Measurements from ENCODE around the gene PAXIP1. TPM values are rescaled to one million over a fixed set of nuclear protein-coding genes. Genes with fewer than 3 reads are reported as not detected.
A peak's percentile ranks its signal among the peaks of the same experiment; 100 is the strongest.

The PAXIP1 gene
- total and polyA plus RNA-seq, 9 donors = 7.9 to 14.9 (median 10.3) TPM

- no peaks in the 10 kb centered on the region for H3K9me3 ChIP-seq
- no peaks in the 10 kb centered on the region for H3K4me1 ChIP-seq (ENCODE audit: insufficient read depth)
- no peaks in the 10 kb centered on the region for H3K27me3 ChIP-seq
- no peak overlapping the region for H3K27ac ChIP-seq
- H3K4me3 ChIP-seq = no peak overlapping the region
- intact Hi-C loops (cut with DNase I) = loop anchor here in 2 of 4 donors (5.0 to 10.0 kb wide), 2 partner anchors 420 to 858 kb away; no protein-coding TSS in a partner anchor
- TF ChIP-seq, protein P1, sequence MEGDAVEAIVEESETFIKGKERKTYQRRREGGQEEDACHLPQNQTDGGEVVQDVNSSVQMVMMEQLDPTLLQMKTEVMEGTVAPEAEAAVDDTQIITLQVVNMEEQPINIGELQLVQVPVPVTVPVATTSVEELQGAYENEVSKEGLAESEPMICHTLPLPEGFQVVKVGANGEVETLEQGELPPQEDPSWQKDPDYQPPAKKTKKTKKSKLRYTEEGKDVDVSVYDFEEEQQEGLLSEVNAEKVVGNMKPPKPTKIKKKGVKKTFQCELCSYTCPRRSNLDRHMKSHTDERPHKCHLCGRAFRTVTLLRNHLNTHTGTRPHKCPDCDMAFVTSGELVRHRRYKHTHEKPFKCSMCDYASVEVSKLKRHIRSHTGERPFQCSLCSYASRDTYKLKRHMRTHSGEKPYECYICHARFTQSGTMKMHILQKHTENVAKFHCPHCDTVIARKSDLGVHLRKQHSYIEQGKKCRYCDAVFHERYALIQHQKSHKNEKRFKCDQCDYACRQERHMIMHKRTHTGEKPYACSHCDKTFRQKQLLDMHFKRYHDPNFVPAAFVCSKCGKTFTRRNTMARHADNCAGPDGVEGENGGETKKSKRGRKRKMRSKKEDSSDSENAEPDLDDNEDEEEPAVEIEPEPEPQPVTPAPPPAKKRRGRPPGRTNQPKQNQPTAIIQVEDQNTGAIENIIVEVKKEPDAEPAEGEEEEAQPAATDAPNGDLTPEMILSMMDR (IDR thresholded peaks at IDR 0.05) = no peak
- TF ChIP-seq POLR2A (IDR thresholded peaks at IDR 0.05) = no peak
- TF ChIP-seq EP300 (IDR thresholded peaks at IDR 0.05) = no peak
- 82 to 90% (median 83%) methylated on average over 13 of the region's 13 CpGs for WGBS, 3 donors
- no peaks in the 10 kb centered on the region for H3K36me3 ChIP-seq
- peak in 1 of 5 donors; percentile 3 for DNase-seq
Observed at GRCh38 chr7:154916856-154917807, 85.8 kb downstream of the PAXIP1 start.

DNA sequence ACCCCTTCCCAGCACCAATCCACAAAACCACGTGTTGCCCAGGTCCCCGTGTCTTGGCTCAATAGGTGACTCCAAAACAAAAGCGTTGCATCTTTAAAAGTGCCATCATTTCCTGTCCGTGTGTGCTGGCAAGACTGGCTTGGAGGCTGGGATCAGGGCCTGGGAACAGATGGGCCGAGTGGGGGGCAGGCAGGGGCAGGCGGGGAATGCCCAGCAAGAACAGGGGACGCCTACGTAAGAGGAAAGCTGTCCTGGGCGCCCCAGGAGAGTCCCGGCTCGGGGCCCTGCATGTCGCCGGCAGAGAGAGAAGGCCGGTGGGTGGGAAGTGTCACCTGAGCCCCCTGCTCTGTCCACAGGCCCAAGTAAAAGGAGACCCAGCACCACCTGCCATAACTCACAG, 86.5 kb downstream of the PAXIP1 start:
- intact Hi-C loops (cut with DNase I) = loop anchor here in 2 of 4 donors (5.0 to 10.0 kb wide), 2 partner anchors 421 to 858 kb away; no protein-coding TSS in a partner anchor
- no peaks in the 10 kb centered on the region for H3K9me3 ChIP-seq
- H3K36me3 ChIP-seq = no peaks in the 10 kb centered on the region
- 73 to 77% (median 77%) methylated on average over 14 of the region's 14 CpGs for WGBS, 3 donors
- H3K4me3 ChIP-seq = no peak overlapping the region
- H3K27ac ChIP-seq = no peak overlapping the region
- no peaks in the 10 kb centered on the region for H3K27me3 ChIP-seq
- TF ChIP-seq EP300 (IDR thresholded peaks at IDR 0.05) (no peak), POLR2A (IDR thresholded peaks at IDR 0.05) (no peak)
- TF ChIP-seq, protein P1 (IDR thresholded peaks at IDR 0.05) = no peak
- peak in 1 of 5 donors; percentile 10 for DNase-seq
- H3K4me1 ChIP-seq (ENCODE audit: insufficient read depth) = no peaks in the 10 kb centered on the region

- H3K4me3 ChIP-seq = no peak overlapping the region
- no peaks in the 10 kb centered on the region for H3K27me3 ChIP-seq
- no peaks in the 10 kb centered on the region for H3K9me3 ChIP-seq
- no peaks in the 10 kb centered on the region for H3K4me1 ChIP-seq (ENCODE audit: insufficient read depth)
- WGBS, 3 donors = 90 to 100% (median 90%) methylated on average over 4 of the region's 4 CpGs
- intact Hi-C loops (cut with DNase I) = loop anchor here in 2 of 4 donors (5.0 to 10.0 kb wide), 2 partner anchors 422 to 859 kb away; no protein-coding TSS in a partner anchor
- peak in 1 of 5 donors; percentile 19 for DNase-seq
- no peaks in the 10 kb centered on the region for H3K36me3 ChIP-seq
- TF ChIP-seq, protein P1 (IDR thresholded peaks at IDR 0.05) = no peak
- no peak for TF ChIP-seq EP300 (IDR thresholded peaks at IDR 0.05)
- TF ChIP-seq POLR2A (IDR thresholded peaks at IDR 0.05) = no peak
- no peak overlapping the region for H3K27ac ChIP-seq
Observed at GRCh38 chr7:154915600-154915999, 87.3 kb downstream of the PAXIP1 start.

DNA sequence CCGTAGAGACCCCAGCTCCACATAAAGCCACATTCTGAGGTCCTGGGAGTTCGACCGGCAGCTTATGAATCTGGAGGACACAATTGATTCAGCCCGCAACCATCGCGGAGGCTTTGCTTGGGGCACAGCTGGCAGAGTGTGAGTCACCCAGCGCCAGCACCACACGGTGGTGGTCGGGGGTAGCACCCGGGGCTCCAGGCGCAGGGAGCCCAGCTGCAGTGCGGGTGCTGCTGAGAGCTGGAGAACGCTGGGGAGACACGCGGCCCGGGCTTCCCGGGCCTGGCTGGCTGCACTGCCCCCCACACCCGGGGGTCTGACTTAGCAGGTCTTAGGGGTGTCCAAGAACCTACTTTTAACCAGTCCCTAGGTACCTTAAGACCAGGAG, 87.9 kb downstream of the PAXIP1 start:
- 72 to 83% (median 78%) methylated on average over 16 to 18 of the region's 18 CpGs for WGBS, 3 donors
- Histone ChIP-seq H3K4me3 (no peak overlapping the region), H3K4me1 (ENCODE audit: insufficient read depth) (no peaks in the 10 kb centered on the region), H3K27ac (no peak overlapping the region), H3K27me3 (no peaks in the 10 kb centered on the region), H3K36me3 (no peaks in the 10 kb centered on the region), H3K9me3 (no peaks in the 10 kb centered on the region)
- intact Hi-C loops (cut with DNase I) = loop anchor here in 2 of 4 donors (5.0 to 10.0 kb wide), 2 partner anchors 422 to 860 kb away; no protein-coding TSS in a partner anchor
- TF ChIP-seq, protein P1 (IDR thresholded peaks at IDR 0.05) = no peak
- TF ChIP-seq POLR2A (IDR thresholded peaks at IDR 0.05) = no peak
- no peak for TF ChIP-seq EP300 (IDR thresholded peaks at IDR 0.05)
- peak in 1 of 5 donors; percentile 23 for DNase-seq

Data from ovary (tissue), 9 donors.